Ascending aorta (tissue), 2 donors: ENCODE data around the gene DDR2. TPM values are rescaled to one million over a fixed set of nuclear protein-coding genes. Genes with fewer than 3 reads are reported as not detected.
"Not testable (repeated sequence)": the region's sequence is repeated elsewhere in the genome, so short reads cannot be mapped to it uniquely, and the experiment has no call there.

Experiments
- DNase-seq, 2 donors: peaks; one replicate each; pipeline ENCODE4 v3.0.0-alpha.2; 2019; ENCODE audit warnings: low spot score in 2 of 2
- H3K27ac ChIP-seq, 2 donors: fragments of 200-600 bp; sonication (generic); one replicate each; pipeline ENCODE4 v1.5.1; 2016 to 2017; ENCODE audit warnings: mild to moderate bottlenecking in 1 of 2
- H3K27me3 ChIP-seq: fragments of 200-600 bp; sonication (generic); one replicate; pipeline ENCODE4 v1.5.1; 2017
- H3K36me3 ChIP-seq, 2 donors: fragments of 200-600 bp; sonication (generic); one replicate each; pipeline ENCODE4 v1.5.1; 2016
- H3K4me1 ChIP-seq, 2 donors: fragments of 200-600 bp; sonication (generic); one replicate each; pipeline ENCODE4 v1.5.1; 2016 to 2017; ENCODE audit warnings: mild to moderate bottlenecking in 1 of 2
- H3K4me3 ChIP-seq, 2 donors: fragments of 200-600 bp; sonication (generic); one replicate each; pipeline ENCODE4 v1.5.1; 2016 to 2017; ENCODE audit warnings: mild to moderate bottlenecking in 1 of 2
- H3K9me3 ChIP-seq, 2 donors: fragments of 200-600 bp; sonication (generic); one replicate each; pipeline ENCODE4 v1.5.1; 2016
- intact Hi-C: fragments of 100-400 bp; cut with DNase I; formaldehyde crosslinking; loops from one replicate; pipeline ENCODE4 v1.15.1; 2023
- total RNA-seq: library from RNA; depleted of rRNA; stranded (reverse); fragments of >200 nt; gene quantifications from one replicate; pipeline ENCODE4 v1.1.0, GENCODE V29; 2016
- TF ChIP-seq, protein P1 (sequence below), 3 experiments: fragments of 200-600 bp in 2 of 3; fragments of 450-650 bp in 1 of 3; sonication (generic) in 2 of 3; IDR thresholded peaks; one replicate each; pipeline ENCODE4 v1.5.1; 2016 to 2019; ENCODE audit warnings: antibody characterized with exemption in 3 of 3, mild to moderate bottlenecking in 1 of 3, moderate library complexity in 1 of 3

The DDR2 gene
- total RNA-seq = 77.9 TPM

DNA sequence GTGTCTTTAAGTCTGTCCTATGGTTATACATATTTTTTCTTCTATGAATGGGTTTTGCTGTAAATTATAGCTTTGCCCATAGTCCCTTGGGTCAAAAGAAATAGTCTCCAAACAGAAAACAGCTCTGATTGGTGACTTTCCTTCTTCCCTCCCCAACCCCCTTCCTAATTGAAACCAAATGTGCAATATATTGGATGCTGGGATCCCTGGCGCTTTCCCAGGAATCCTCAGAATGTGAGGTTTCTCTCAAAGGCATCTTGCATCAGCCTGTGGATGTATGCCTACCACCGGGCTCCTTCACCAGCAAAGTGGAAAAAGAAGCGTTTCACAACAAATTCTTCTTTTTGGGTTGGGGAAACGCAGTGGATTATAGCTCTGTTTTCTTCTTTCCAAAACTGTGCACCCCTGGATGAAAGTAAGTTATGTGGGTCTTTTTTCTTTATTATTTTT is at the start of gene DDR2:
TSS of gene DDR2 (plus strand) at position 248 of the 450 bp plus-strand sequence. CDS start 86,600 bp downstream, outside the sequence.
- H3K36me3 ChIP-seq = no peaks in the 10 kb centered on the region
- no peaks in the 10 kb centered on the region for H3K27me3 ChIP-seq
- H3K4me3 ChIP-seq = peak within 1 kb of the TSS; percentile 58 to 70
- peak within 1 kb of the TSS; percentile 87 to 90 for H3K27ac ChIP-seq
- intact Hi-C loops = loop anchor here (1.0 to 5.0 kb wide), 4 partner anchors 19 to 100 kb away; no protein-coding TSS in a partner anchor
- TF ChIP-seq, protein P1, sequence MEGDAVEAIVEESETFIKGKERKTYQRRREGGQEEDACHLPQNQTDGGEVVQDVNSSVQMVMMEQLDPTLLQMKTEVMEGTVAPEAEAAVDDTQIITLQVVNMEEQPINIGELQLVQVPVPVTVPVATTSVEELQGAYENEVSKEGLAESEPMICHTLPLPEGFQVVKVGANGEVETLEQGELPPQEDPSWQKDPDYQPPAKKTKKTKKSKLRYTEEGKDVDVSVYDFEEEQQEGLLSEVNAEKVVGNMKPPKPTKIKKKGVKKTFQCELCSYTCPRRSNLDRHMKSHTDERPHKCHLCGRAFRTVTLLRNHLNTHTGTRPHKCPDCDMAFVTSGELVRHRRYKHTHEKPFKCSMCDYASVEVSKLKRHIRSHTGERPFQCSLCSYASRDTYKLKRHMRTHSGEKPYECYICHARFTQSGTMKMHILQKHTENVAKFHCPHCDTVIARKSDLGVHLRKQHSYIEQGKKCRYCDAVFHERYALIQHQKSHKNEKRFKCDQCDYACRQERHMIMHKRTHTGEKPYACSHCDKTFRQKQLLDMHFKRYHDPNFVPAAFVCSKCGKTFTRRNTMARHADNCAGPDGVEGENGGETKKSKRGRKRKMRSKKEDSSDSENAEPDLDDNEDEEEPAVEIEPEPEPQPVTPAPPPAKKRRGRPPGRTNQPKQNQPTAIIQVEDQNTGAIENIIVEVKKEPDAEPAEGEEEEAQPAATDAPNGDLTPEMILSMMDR (IDR thresholded peaks at IDR 0.05) = no peak
- no peaks in the 10 kb centered on the region for H3K9me3 ChIP-seq
- H3K4me1 ChIP-seq = peaks cover 0 to 20% of the 10 kb centered on the region in 2 donors
- DNase-seq = peak in 1 of 2 donors; percentile 91

DNA sequence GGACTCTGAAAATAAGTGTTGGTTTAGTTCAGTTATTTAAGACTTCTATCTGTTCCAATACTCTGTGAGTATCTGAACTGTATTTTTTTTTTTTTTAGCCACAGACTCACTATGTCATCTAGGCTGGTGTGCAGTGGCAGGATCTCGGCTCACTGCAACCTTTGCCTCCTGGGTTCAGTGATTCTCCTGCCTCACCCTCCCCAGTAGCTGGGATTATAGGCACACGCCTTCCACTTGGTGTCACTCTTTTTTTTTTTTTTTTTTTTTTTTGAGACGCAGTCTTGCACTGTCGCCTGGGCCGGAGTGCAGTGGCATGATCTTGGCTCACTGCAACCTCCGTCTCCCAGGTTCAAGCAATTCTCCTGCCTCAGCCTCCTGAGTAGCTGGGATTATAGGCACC is 49.4 kb upstream of the DDR2 start:
- H3K4me1 ChIP-seq, intact Hi-C loops, H3K27ac ChIP-seq, H3K27me3 ChIP-seq, H3K4me3 ChIP-seq, H3K9me3 ChIP-seq, DNase-seq: not testable (repeated sequence)
- H3K36me3 ChIP-seq = peaks cover 47 to 74% of the 10 kb centered on the region in 2 donors

GRCh38 chr1:162585101-162585500 is 47.2 kb upstream of the DDR2 start:
- intact Hi-C loops, H3K4me1 ChIP-seq, DNase-seq, H3K9me3 ChIP-seq, H3K27ac ChIP-seq, H3K4me3 ChIP-seq, H3K27me3 ChIP-seq: not testable (repeated sequence)
- peaks cover 49 to 68% of the 10 kb centered on the region in 2 donors for H3K36me3 ChIP-seq

DNA sequence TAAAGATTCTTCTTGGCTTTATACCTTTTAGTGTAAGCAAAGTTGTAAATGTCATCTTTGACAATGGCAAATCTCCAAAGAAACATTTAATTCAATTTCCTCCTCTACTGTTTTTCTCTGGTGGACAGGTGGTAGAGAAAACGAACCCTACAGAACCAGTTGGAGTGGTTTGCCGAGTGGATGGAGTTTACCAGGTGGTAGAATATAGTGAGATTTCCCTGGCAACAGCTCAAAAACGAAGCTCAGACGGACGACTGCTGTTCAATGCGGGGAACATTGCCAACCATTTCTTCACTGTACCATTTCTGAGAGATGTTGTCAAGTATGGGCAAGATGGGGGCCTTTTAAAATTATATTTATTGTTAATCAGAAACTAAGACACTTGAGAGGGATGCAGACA is 44.9 kb upstream of the DDR2 start:
- no peak overlapping the region for H3K4me3 ChIP-seq
- H3K27me3 ChIP-seq = no peaks in the 10 kb centered on the region
- no peak for DNase-seq
- H3K27ac ChIP-seq = no peak overlapping the region
- H3K4me1 ChIP-seq = no peaks in the 10 kb centered on the region
- H3K36me3 ChIP-seq = peaks cover 40 to 75% of the 10 kb centered on the region in 2 donors
- no peaks in the 10 kb centered on the region for H3K9me3 ChIP-seq
- intact Hi-C loops = no loop called here
- TF ChIP-seq, protein P1 (IDR thresholded peaks at IDR 0.05) = no peak

DNA sequence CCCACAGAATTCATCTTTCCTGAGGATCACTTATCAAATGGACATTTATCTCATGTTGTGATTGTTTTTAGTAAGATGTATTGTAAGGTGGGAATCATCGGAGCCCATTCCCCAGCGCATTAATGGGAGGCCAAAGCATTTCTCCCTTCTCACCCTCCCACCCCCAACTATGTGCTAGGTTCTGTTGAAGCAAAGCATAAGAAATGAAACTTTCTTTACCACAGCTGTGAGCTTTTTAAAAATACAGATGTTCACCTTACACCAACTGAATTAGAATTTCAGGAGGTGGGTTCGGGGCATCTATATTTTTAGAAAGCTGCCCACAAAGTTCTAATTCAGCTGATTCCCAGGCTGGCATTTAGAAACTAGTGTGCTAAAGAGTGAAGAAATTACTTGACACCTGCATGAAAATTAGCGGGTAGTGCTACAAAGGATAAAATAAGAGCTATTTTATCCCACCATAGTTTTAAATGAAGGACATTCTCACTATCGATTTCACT is 44.5 kb upstream of the DDR2 start:
- no peak for DNase-seq
- Histone ChIP-seq H3K36me3 (peaks cover 43 to 79% of the 10 kb centered on the region in 2 donors), H3K9me3 (no peaks in the 10 kb centered on the region), H3K27ac (no peak overlapping the region), H3K27me3 (no peaks in the 10 kb centered on the region), H3K4me1 (no peaks in the 10 kb centered on the region), H3K4me3 (no peak overlapping the region)
- TF ChIP-seq, protein P1 (IDR thresholded peaks at IDR 0.05) = no peak
- intact Hi-C loops = no loop called here

DNA sequence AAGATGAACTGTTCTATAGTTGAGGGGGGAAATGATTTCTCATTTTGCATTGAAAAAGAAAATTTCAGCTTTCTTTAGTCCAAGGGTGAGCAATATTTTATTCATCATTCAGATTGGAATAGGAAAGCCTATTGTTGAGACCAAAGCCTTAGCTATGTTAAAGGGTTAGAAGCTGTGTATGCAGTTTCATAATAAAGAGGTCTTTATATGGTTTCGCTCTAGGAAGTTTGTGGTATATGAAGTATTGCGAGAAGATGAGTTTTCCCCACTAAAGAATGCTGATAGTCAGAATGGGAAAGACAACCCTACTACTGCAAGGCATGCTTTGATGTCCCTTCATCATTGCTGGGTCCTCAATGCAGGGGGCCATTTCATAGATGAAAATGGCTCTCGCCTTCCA is 42.2 kb upstream of the DDR2 start:
- TF ChIP-seq, protein P1 (IDR thresholded peaks at IDR 0.05) = no peak
- no peaks in the 10 kb centered on the region for H3K9me3 ChIP-seq
- H3K4me3 ChIP-seq = no peak overlapping the region
- intact Hi-C loops = no loop called here
- DNase-seq = no peak
- no peak overlapping the region for H3K27ac ChIP-seq
- no peaks in the 10 kb centered on the region for H3K27me3 ChIP-seq
- H3K4me1 ChIP-seq = no peaks in the 10 kb centered on the region
- peaks cover 27 to 77% of the 10 kb centered on the region in 2 donors for H3K36me3 ChIP-seq

DNA sequence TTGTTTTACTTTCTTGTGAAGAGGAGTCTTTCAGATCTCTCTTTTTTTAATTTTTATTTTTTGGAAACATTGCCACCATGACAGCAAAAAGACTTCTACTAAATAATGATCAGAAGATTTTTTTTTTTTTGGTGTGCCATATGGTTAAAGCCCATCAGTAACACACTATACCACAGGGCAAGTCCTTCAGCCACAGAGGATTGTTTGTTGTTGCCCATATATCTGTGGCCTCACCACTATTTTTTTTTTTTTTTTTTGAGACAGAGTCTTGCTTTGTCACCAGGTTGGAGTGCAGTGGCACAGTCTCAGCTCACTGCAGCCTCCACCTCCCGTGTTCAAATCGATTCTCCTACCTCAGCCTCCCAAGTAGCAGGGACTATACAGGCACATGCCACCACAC is 41.6 kb upstream of the DDR2 start:
- TF ChIP-seq, protein P1 (IDR thresholded peaks at IDR 0.05) = no peak
- Histone ChIP-seq H3K4me3 (no peak overlapping the region), H3K4me1 (no peaks in the 10 kb centered on the region), H3K9me3 (no peaks in the 10 kb centered on the region), H3K27me3 (no peaks in the 10 kb centered on the region), H3K36me3 (peaks cover 28 to 79% of the 10 kb centered on the region in 2 donors), H3K27ac (no peak overlapping the region)
- no peak for DNase-seq
- intact Hi-C loops = no loop called here
